Astrocyte of the cerebellum (primary cell): Measurements from ENCODE around the gene SLC6A3.

ENCODE experiments used
- DNase-seq: peaks from one replicate; pipeline ENCODE4 v3.0.0-alpha.2; 2011; ENCODE audit warnings: low read depth
- H3K4me3 ChIP-seq: 2 replicates; pipeline ENCODE4 v1.5.1; 2011; ENCODE audit warnings: mild to moderate bottlenecking, low read depth, low read length, moderate library complexity
- in situ Hi-C: cut with HindIII; loops from 2 replicates; pipeline ENCODE4 v1.10.0; 2017; ENCODE audit warnings: low sequenced_read_pairs
- TF ChIP-seq, protein P1 (sequence below): IDR thresholded peaks from 2 replicates; pipeline ENCODE4 v1.5.1; 2012; ENCODE audit warnings: low read length, low read depth, moderate library complexity, mild to moderate bottlenecking; ENCODE audit errors: missing control alignments

The SLC6A3 gene

DNA sequence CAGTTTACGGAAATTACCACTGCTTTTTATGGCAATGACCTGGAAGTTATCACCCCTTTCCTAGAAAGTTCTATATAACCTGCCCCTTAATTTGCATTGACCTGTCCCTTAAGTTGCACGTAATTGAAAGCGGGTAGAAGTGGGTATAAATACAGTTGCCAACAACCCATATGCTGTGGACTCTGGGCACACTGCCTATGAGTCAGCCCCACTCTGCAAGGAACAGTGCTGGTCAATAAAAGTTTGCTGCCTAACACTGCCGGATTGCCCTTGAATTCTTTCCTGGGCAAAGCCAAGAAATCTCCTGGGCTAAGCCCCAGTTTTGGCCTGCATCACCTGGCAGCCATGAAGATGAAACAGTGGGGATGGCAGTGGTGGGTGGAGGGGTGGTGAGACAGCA, 76.5 kb downstream of the SLC6A3 start:
- no peak overlapping the region for H3K4me3 ChIP-seq
- DNase-seq: no peak
- in situ Hi-C loops: no loop called here
- TF ChIP-seq, protein P1, sequence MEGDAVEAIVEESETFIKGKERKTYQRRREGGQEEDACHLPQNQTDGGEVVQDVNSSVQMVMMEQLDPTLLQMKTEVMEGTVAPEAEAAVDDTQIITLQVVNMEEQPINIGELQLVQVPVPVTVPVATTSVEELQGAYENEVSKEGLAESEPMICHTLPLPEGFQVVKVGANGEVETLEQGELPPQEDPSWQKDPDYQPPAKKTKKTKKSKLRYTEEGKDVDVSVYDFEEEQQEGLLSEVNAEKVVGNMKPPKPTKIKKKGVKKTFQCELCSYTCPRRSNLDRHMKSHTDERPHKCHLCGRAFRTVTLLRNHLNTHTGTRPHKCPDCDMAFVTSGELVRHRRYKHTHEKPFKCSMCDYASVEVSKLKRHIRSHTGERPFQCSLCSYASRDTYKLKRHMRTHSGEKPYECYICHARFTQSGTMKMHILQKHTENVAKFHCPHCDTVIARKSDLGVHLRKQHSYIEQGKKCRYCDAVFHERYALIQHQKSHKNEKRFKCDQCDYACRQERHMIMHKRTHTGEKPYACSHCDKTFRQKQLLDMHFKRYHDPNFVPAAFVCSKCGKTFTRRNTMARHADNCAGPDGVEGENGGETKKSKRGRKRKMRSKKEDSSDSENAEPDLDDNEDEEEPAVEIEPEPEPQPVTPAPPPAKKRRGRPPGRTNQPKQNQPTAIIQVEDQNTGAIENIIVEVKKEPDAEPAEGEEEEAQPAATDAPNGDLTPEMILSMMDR: no peak

- in situ Hi-C loops: no loop called here
- no peak overlapping the region for H3K4me3 ChIP-seq
- TF ChIP-seq, protein P1: no peak
- no peak for DNase-seq
These were observed 77.0 kb downstream of the SLC6A3 start for GRCh38 chr5:1368236-1368635.

GRCh38 chr5:1367149-1367548, 78.1 kb downstream of the SLC6A3 start:
- in situ Hi-C loops: no loop called here
- TF ChIP-seq, protein P1: no peak
- DNase-seq: no peak
- no peak overlapping the region for H3K4me3 ChIP-seq

DNA sequence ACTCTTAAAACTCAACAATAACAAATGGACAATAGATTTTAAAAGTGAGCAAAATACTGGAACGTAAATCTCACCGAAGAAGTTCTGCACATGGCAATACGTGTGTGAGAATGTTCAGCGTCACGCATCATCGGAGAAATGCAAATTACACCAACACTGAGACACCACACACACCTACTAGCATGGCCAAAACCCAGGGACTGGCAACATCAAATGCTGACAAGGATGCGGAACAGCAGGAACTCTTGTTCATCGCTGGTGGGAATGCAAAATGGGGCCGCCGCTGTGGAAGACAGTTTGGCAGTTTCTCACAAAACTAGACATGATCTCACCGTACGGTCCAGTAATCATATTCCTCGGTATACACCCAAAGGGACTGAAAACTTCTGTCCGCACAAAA, 78.7 kb downstream of the SLC6A3 start:
- in situ Hi-C loops: no loop called here
- no peak for DNase-seq
- TF ChIP-seq, protein P1: no peak
- H3K4me3 ChIP-seq: no peak overlapping the region

GRCh38 chr5:1364211-1364610, 81.0 kb downstream of the SLC6A3 start:
- DNase-seq: no peak
- H3K4me3 ChIP-seq: no peak overlapping the region
- TF ChIP-seq, protein P1: no peak
- in situ Hi-C loops: no loop called here

GRCh38 chr5:1363581-1363980, 81.7 kb downstream of the SLC6A3 start:
- DNase-seq: no peak
- in situ Hi-C loops: no loop called here
- no peak overlapping the region for H3K4me3 ChIP-seq
- TF ChIP-seq, protein P1: no peak

DNA sequence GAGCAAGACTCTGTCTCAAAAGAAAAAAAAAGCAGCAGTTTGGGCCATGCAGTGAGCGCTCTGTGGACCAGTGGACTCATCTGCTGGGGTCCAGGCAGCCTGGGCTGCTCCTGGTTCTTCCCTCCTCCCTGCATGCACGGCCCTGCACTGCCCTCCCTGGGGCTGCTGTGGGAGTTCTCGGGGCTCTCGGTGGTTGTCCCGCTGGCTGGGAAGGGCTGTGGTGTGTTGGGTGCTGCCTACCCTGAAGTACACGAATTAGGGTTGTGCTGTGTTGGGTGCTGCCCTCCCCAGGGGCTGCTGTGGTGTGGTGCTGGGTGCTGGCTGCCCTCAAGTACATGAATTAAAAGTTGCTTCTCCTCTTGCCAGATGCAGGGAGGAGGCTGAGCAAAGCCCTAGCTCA, 82.1 kb downstream of the SLC6A3 start:
- no peak overlapping the region for H3K4me3 ChIP-seq
- TF ChIP-seq, protein P1: no peak
- DNase-seq: no peak
- in situ Hi-C loops: no loop called here
